Lower leg skin (tissue), 4 donors: ENCODE results near the gene NLRP1. TPM values are rescaled to one million over a fixed set of nuclear protein-coding genes. Genes with fewer than 3 reads are reported as not detected.
A peak's percentile ranks its signal among the peaks of the same experiment; 100 is the strongest.

ENCODE experiments used
- DNase-seq, 2 donors: peaks; one replicate each; pipeline ENCODE4 v3.0.0-alpha.2; 2019; ENCODE audit warnings: low spot score in 2 of 2
- H3K4me3 ChIP-seq: fragments of 200-600 bp; sonication (generic); 2 replicates; pipeline ENCODE4 v1.5.1; 2017; ENCODE audit warnings: mild to moderate bottlenecking, low read depth; ENCODE audit not compliant: poor library complexity, severe bottlenecking
- POLR2A ChIP-seq, 2 donors: fragments of 450-650 bp; IDR thresholded peaks; one replicate each; pipeline ENCODE4 v1.6.1; 2016 to 2017; ENCODE audit warnings: antibody characterized with exemption in 2 of 2, mild to moderate bottlenecking in 1 of 2, moderate library complexity in 1 of 2
- WGBS, 2 donors: methylation state at CpG; one replicate each; pipeline ENCODE4 v1.1.5; 2018; 5-methylcytosine and 5-hydroxymethylcytosine counted together
- intact Hi-C: fragments of 100-400 bp; cut with DNase I; formaldehyde crosslinking; loops from one replicate; pipeline ENCODE4 v1.15.0; 2023; ENCODE audit warnings: low total_unique reads
- total RNA-seq, 4 donors: library from RNA; depleted of rRNA; stranded (reverse); fragments of >200 nt; gene quantifications; one replicate each; pipeline ENCODE4 v1.1.0, GENCODE V29; 2016
- TF ChIP-seq, protein P1 (sequence below), 3 donors: fragments of 450-650 bp; IDR thresholded peaks; one replicate each; pipeline ENCODE4 v1.5.1; 2016; ENCODE audit warnings: antibody characterized with exemption in 3 of 3, mild to moderate bottlenecking in 3 of 3, moderate library complexity in 2 of 3

Gene NLRP1
- total RNA-seq, 4 donors from 2014 or later, result 55.5 to 163 (median 68.9) TPM

DNA sequence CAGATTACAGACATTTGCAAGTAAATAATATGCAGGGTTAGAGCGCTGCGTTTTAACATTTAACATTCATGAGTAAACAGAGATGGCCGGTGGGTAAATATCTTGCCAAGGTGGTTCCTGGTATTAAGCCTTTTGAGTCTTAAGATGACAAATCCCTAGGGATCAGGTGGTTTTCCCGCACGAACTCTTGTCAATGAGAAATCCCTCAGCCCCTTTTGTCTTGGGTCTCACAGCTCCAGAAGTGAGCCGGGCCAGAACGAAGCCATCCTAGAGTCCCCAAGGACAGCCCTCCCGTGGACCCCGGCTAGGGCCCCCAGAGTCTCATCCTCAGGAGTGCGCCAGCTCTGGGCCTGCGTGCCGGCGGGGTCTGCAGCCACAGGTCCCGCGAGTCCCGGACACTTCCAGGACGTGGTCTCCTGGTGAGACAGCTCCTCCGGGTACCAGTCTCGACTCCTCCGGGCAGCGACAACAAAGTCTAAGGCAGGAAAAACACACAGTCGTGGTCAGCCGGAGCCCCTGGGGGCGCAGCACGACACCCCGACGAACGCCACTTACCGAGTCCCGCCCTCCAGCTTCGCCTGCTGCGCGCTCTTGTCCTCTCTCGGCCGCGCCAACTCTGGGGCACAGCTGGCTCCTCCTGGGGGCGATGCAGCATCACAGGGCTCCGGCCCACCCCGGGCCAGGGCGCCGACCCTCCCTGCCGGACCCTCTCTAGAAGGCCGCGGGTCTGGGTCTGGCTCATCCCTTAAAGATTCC is 84.7 kb downstream of the NLRP1 start:
- TF ChIP-seq, protein P1, sequence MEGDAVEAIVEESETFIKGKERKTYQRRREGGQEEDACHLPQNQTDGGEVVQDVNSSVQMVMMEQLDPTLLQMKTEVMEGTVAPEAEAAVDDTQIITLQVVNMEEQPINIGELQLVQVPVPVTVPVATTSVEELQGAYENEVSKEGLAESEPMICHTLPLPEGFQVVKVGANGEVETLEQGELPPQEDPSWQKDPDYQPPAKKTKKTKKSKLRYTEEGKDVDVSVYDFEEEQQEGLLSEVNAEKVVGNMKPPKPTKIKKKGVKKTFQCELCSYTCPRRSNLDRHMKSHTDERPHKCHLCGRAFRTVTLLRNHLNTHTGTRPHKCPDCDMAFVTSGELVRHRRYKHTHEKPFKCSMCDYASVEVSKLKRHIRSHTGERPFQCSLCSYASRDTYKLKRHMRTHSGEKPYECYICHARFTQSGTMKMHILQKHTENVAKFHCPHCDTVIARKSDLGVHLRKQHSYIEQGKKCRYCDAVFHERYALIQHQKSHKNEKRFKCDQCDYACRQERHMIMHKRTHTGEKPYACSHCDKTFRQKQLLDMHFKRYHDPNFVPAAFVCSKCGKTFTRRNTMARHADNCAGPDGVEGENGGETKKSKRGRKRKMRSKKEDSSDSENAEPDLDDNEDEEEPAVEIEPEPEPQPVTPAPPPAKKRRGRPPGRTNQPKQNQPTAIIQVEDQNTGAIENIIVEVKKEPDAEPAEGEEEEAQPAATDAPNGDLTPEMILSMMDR (IDR thresholded peaks at IDR 0.05), result no peak
- TF ChIP-seq POLR2A (IDR thresholded peaks at IDR 0.05), result no peak
- WGBS, 2 donors, result 37 to 44% methylated on average over 31 to 44 of the region's 44 CpGs
- no peak overlapping the region for H3K4me3 ChIP-seq
- DNase-seq, result no peak
- intact Hi-C loops, result no loop called here

DNA sequence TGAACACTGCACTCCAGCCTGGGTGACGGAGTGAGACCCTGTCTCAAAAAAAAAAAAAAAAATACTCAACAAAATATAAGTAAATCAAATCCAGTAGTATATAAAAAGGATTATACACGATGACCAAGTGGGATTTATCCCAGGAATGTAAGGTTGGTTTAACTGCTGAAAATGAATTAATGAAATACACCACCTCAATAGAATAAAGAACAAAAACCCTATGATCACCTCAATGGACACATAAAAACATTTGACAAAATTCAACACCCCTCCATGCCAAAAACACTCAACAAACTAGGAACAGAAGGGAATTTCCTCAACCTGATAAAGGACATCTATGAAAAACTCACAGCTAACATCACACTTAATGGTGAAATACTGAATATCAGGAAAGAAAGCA is 91.3 kb downstream of the NLRP1 start:
- H3K4me3 ChIP-seq, result no peak overlapping the region
- WGBS, 2 donors, result 96 to 98% methylated on average over 2 of the region's 2 CpGs
- no peak for DNase-seq
- intact Hi-C loops, result no loop called here
- TF ChIP-seq, protein P1 (IDR thresholded peaks at IDR 0.05), result no peak
- TF ChIP-seq POLR2A (IDR thresholded peaks at IDR 0.05), result no peak

DNA sequence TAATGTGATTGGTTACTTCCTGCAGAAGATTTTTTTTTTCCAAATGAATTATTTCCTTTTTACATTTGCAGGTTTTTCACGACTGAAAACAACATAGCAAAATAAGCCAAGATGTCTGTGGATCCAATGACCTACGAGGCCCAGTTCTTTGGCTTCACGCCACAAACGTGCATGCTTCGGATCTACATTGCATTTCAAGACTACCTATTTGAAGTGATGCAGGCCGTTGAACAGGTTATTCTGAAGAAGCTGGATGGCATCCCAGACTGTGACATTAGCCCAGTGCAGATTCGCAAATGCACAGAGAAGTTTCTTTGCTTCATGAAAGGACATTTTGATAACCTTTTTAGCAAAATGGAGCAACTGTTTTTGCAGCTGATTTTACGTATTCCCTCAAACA is 95.6 kb downstream of the NLRP1 start:
- WGBS, 2 donors, result 56 to 60% methylated on average over 8 of the region's 8 CpGs
- intact Hi-C loops, result no loop called here
- DNase-seq, result peak; percentile 34 to 79
- no peak for TF ChIP-seq POLR2A (IDR thresholded peaks at IDR 0.05)
- TF ChIP-seq, protein P1 (IDR thresholded peaks at IDR 0.05), result no peak
- H3K4me3 ChIP-seq, result no peak overlapping the region

DNA sequence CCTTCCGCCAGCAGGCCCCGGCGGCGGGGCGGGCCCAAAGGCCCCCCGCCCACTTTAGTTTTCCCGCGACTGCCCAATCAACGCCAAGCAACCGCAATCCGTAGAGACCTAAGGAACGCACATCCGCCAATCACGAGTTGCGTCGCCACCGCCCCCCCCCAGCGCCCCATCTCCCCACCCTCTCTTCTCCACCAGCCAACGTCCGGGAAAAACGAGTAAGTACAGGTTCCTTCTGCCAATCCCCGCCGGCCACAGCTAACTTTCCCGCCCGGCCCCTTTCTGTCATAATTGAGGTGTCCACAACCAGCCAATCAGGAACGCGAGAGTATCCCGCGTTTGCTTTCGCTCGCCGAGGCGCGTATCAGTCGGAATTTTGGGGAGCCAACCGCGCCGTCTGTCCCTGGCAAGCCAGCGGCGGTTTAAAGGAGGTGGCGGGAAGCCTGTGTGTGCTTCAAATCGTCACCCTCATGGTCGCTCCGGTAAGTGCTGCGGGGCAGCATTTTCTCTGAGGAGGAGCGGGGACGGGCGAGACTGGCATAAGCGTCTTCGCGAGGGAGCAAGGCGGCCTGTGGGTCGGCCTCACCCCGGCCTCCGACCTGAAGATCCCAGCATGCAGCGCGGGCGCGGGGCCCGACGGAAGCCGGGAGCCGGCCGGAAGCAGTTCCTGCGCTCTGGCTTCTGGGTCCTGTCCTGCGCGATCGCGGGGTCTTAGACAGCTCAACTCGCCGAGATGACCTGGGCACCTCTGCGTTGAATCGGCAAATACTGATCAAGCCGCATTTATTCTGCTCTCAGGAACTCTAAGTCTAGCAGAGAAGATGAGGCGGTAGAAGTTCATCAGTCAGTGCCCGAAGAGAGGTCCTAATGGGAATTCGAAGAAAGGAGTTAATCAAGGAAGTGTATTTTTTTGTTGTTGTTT is 97.8 kb downstream of the NLRP1 start, which contains the start of gene MIS12:
TSS of gene MIS12 (plus strand) at position 361 of the 919 bp plus-strand sequence. CDS start 2,297 bp downstream, outside the sequence.
- intact Hi-C loops, result no loop called here
- no peak for TF ChIP-seq POLR2A (IDR thresholded peaks at IDR 0.05)
- TF ChIP-seq, protein P1 (IDR thresholded peaks at IDR 0.05), result no peak
- H3K4me3 ChIP-seq, result peak within 1 kb of the TSS; percentile 92
- 0% methylated on average over 52 to 71 of the region's 77 CpGs for WGBS, 2 donors
- DNase-seq, result peak; percentile 99 to 100

DNA sequence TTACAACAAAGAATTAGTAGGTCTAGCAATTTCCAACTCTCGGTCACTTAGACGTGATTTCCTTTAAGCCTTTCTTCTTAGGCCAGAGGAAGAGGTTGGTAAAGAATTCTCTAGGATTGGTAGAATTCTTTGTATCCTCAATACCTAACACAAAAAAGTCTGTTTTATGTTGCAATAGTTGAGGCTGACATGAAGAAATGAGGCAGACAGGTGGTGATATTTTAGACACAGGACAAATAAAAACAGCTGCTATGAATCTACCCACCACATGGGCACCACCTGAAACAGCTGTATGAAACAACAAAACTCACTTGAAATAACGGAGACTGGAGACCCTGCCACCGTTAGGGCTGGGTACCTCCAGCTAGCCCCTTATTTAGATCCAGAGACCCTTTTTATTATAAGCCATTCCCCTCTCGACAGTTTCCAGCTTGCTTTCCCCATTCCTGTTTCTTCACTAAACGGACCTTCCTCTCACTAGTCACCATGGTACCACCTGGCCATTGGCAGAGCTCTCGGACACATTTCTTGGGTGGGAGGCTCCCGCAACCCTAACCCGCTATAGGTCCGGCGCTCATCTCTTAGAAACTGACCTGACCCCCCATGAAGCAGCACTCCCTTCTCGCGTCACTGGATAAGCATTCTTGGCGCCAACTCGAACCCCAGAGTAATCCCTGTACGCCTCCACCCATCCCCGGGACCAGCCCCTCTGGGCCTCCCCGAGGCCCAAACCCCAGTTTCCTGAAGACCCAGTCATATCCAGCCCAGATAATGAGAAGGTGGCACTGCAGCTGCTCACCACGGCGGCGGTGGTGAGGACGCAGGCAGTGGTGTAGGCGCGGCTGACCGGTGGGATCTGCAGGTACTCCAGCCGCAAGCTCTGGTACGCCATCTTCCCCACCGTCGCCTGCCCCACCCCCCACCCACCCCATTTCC is 98.8 kb downstream of the NLRP1 start, which contains the start of gene DERL2:
TSS of gene DERL2 (minus strand) at position 909 of the 936 bp plus-strand sequence. CDS start at position 892, 17 bp downstream.
- intact Hi-C loops, result no loop called here
- H3K4me3 ChIP-seq, result peak within 1 kb of the TSS; percentile 92
- peak in 1 of 2 donors; percentile 78 for DNase-seq
- no peak for TF ChIP-seq POLR2A (IDR thresholded peaks at IDR 0.05)
- 5 to 7% methylated on average over 22 to 29 of the region's 29 CpGs for WGBS, 2 donors
